GM21360 (cell line): ENCODE results near the gene CLMP.
"Not testable (repeated sequence)": the region's sequence is repeated elsewhere in the genome, so short reads cannot be mapped to it uniquely, and the experiment has no call there.

Source experiments
- ATAC-seq: cut with Tn5 transposase; IDR thresholded peaks from one replicate; pipeline ENCODE4 v1.9.1; 2021; ENCODE audit warnings: mild to moderate bottlenecking, moderate library complexity; ENCODE audit not compliant: unreplicated experiment

The CLMP gene

DNA sequence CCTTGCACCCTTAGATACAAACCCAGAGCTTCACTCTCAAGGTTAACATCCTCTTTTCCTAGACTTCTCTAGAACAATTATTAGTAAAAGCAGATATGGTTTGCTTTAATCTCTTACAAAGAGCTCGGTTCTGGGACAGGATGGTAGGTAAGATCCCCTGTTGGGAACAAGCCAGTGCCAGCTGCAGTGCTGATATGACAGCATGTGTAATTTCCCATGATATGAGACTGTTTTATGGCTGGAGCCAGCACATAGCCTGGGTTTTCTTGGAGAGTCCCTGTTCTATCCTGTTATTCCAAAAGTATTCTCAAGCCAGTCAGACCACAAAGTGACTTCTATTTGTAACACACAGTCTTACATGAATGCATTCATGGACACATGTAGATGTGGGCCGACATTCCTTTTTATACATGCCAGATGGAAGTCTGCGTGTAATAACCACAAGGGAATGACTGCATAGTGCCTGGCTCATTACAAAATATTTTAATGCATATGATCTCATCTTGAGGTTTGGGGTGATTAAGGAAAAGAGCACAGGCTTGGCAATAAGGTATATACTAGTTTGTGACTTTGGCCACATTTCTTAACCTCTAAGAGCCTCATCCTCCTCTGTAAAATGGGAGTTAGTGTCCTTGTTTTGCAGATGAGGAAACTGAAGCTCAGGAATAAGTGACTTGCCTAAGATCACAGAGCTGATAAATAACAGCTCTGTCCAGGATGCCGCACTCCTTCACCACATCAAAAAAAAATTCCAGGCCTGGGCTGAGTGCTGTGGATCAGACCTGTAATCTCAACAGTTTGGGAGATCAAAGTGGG, 21.8 kb downstream of the CLMP start:
- no peak for ATAC-seq

DNA sequence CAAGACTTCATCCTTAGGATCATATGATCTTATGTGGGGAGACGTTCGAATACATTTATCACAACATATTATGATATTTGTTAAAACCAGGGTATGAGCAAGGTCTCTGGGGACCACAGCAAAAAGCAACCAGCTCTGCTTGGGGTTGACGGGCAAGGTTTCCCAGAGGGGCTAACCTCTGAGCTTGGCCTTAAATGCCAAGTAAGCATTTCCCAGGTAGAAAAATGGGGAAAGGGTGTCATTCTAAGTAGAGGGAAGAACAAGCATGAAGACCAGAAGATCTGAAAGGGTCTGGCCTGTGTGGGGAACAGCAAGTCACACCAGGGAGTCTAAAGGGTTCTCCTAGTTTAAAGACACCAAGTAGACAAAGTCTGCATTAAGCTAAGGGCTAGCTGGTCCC, 24.1 kb downstream of the CLMP start:
- ATAC-seq: no peak

- no peak for ATAC-seq
Measured at GRCh38 chr11:123169821-123170220, 25.2 kb downstream of the CLMP start.

DNA sequence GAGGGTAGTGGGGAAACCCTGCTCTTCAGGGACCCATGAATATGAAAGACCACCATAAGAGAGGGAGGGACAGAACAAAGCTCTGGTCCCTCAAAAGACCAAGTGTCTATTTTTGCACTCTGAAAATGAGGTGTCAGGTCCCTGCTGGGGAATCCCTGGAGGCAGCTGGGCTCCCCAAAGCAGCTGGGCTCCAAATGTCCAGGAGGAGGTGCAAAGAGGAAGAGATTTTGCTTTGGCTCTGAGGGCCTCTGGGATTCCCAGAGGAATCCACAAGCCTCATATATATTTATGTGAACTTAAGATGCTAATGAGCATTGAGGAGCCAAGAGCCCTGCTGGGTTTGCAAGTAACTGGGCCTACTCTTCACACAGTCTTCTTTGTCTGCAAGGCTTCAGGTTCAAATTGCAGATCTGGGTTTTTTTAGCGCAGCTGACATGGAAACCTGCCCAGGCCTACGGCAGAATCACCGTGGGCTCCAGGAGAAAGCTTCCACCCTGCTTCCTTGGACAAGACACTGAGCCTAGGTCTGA, 26.0 kb downstream of the CLMP start:
- no peak for ATAC-seq

- ATAC-seq: no peak
Measured at GRCh38 chr11:123168241-123168640, 26.8 kb downstream of the CLMP start.

DNA sequence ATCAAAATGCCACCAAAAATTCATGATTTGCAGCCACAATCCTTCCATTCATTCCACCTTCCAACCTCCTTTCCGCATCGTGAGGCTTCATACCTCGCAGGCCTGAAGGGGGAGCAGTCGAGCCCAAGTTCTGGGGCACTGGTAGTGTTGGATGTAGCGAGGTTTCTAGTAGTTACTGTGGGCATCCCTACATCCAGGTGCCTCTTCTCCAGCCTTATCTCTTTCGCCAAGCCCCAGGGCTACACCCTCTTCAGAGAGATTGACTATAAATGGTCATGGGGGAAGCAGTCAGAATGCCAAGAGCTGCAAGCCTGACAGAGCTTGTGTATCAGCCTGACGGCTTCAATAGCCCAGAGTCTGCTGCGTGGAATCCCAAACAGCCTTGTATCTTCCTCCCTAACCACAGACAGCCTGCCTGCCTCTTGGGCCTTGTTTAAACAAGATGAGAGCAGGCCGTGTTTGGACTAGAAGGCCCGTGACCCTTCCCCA, 28.9 kb downstream of the CLMP start:
- no peak for ATAC-seq

DNA sequence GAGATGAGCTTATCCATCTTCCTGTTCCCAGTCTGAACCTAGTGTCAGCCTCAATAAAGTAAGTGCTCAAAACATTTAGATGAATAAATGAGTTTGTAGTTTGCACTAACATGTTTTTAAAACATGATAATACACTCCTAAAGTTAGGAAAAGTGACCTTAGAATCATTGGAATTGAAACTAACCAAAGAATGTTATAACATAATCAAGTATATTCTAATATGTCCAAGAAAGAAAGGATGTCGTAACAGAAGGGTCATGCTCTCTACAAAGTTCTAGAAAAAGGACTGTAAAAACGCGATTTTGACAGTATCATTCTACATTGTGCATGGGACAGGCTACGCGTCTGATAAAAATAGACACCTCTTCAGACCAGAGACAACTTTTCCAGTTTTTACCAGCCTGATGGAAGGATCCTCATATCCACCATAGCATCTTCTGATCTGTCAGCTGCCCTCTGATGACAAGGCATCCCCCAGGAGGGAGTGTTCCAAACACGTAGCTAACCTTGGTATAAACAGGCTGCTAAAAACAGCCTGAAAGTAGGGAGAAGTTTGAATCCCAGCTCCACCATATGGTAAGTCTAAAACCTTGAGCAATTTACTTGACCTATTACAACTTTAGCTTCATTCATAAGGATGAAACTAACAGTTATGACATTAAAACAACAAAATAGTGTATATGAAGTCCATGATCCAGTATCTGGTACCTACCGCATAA, 30.2 kb downstream of the CLMP start:
- ATAC-seq: no peak

- ATAC-seq: no peak
Measured at GRCh38 chr11:123163621-123164020, 31.4 kb downstream of the CLMP start.

GRCh38 chr11:123161376-123162030, 33.5 kb downstream of the CLMP start:
- ATAC-seq: no peak

GRCh38 chr11:123159183-123159857, 35.7 kb downstream of the CLMP start:
- ATAC-seq: no peak

- no peak for ATAC-seq
Measured at GRCh38 chr11:123158033-123159003, 36.7 kb downstream of the CLMP start.

GRCh38 chr11:123152951-123153350, 42.1 kb downstream of the CLMP start:
- no peak for ATAC-seq

GRCh38 chr11:123152346-123152745, 42.7 kb downstream of the CLMP start:
- ATAC-seq: not testable (repeated sequence)

DNA sequence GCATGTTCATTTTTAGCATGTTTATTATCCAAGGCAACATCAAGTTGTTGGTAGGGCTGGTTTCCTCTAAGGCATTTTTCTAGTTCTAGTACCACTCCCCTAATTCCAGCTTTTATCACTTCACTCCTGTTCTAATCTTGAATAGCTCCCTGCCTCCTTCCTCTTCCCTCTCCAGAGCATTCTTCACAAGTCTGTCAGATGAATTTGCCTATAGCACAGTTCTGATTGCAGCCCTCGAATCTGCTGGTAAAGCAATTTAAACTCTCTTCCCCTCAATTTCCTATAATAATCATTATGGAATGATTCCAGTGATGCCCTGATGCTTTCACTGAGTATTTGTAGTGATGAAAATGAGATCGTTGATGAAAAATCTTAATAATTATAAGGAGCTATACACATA, 43.3 kb downstream of the CLMP start:
- no peak for ATAC-seq

GRCh38 chr11:123151366-123151765, 43.7 kb downstream of the CLMP start:
- no peak for ATAC-seq

DNA sequence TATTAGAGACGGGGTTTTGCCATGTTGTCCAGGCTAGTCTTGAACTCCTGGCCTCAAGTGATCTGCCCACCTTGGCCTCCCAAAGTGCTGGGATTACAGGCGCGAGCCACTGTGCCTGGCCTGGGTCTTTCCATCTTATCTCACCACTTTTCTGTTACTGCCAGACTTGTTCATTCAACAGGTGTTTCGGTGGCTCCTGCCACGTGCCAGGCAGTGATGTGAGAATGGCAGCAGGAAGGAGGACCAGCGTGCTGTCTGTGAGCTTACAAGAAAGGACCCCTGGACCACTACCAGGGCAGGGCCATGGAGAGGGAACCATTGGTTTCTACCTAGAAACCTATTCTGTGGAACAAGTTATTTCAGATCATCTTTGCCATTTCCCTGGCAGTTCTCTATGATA, 44.2 kb downstream of the CLMP start:
- ATAC-seq: no peak

DNA sequence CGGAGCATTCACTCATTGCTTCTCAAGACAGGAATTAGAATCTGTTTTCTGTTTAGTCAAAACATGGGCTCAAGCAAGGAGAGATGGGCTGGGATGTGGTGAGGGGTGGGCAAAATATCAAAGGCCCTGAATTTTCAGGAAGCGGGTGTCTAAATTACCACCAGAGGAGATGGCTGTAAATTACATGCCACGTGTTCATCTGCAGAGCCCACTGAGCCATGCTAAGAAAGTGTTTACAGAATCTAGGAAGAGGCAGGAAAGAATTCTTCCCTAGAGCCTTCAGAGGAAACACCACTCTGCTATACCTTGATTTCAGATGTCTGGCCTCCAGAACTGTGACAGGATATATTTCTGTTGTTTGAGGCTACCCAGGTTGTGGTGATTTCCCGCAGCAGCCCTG, 46.1 kb downstream of the CLMP start:
- no peak for ATAC-seq

- no peak for ATAC-seq
Measured at GRCh38 chr11:123145661-123146060, 49.4 kb downstream of the CLMP start.

DNA sequence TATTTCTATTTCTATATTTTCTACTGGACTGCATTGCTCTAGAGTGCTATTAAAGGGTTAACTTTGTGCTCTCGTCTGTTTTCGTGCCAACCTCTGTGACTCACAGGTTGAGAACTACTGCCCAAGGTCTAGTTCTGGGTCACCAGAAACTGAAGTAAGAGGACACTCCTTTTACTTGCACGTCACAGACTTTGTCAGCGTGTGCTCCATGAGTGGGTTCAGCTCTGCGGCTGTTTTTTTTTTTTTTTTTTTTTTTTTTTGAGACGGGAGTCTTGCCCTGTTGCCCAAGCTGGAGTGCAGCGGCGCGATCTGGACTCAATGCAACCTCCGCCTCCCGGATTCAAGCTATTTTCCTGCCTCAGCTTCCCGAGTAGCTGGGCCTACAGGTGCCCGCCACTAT, 49.8 kb downstream of the CLMP start:
- ATAC-seq: no peak

DNA sequence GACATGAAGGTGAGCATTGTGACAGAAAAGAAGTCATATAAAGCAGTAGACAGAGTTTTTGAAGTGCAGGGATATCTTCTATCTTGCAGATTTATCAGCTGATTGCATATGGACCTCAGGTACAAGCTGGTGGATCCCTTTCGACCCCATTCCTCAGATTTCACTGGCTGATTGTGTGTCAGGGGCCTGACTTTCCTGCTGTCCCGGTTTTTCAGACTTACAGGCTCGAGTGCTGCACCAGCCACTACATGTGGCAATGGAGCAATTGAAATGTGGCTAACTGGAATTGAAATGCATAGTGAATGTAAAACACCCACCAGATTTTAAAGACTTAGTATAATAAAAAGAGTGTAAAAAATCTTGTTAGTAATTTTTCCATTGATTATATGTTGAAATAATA, 50.3 kb downstream of the CLMP start:
- no peak for ATAC-seq
